Ascending aorta (tissue), 2 donors: ENCODE measurements around the gene SFXN2. TPM values are rescaled to one million over a fixed set of nuclear protein-coding genes. Genes with fewer than 3 reads are reported as not detected.

Experiments
- DNase-seq, 2 donors: peaks; one replicate each; pipeline ENCODE4 v3.0.0-alpha.2; 2019; ENCODE audit warnings: low spot score in 2 of 2
- H3K27ac ChIP-seq, 2 donors: fragments of 200-600 bp; sonication (generic); one replicate each; pipeline ENCODE4 v1.5.1; 2016 to 2017; ENCODE audit warnings: mild to moderate bottlenecking in 1 of 2
- H3K27me3 ChIP-seq: fragments of 200-600 bp; sonication (generic); one replicate; pipeline ENCODE4 v1.5.1; 2017
- H3K36me3 ChIP-seq, 2 donors: fragments of 200-600 bp; sonication (generic); one replicate each; pipeline ENCODE4 v1.5.1; 2016
- H3K4me1 ChIP-seq, 2 donors: fragments of 200-600 bp; sonication (generic); one replicate each; pipeline ENCODE4 v1.5.1; 2016 to 2017; ENCODE audit warnings: mild to moderate bottlenecking in 1 of 2
- H3K4me3 ChIP-seq, 2 donors: fragments of 200-600 bp; sonication (generic); one replicate each; pipeline ENCODE4 v1.5.1; 2016 to 2017; ENCODE audit warnings: mild to moderate bottlenecking in 1 of 2
- H3K9me3 ChIP-seq, 2 donors: fragments of 200-600 bp; sonication (generic); one replicate each; pipeline ENCODE4 v1.5.1; 2016
- intact Hi-C: fragments of 100-400 bp; cut with DNase I; formaldehyde crosslinking; loops from one replicate; pipeline ENCODE4 v1.15.1; 2023
- total RNA-seq: library from RNA; depleted of rRNA; stranded (reverse); fragments of >200 nt; gene quantifications from one replicate; pipeline ENCODE4 v1.1.0, GENCODE V29; 2016
- TF ChIP-seq, protein P1 (sequence below), 3 experiments: fragments of 200-600 bp in 2 of 3; fragments of 450-650 bp in 1 of 3; sonication (generic) in 2 of 3; IDR thresholded peaks; one replicate each; pipeline ENCODE4 v1.5.1; 2016 to 2019; ENCODE audit warnings: antibody characterized with exemption in 3 of 3, mild to moderate bottlenecking in 1 of 3, moderate library complexity in 1 of 3

The SFXN2 gene
- total RNA-seq, 1 donor from 2014 or later = 2.1 TPM

DNA sequence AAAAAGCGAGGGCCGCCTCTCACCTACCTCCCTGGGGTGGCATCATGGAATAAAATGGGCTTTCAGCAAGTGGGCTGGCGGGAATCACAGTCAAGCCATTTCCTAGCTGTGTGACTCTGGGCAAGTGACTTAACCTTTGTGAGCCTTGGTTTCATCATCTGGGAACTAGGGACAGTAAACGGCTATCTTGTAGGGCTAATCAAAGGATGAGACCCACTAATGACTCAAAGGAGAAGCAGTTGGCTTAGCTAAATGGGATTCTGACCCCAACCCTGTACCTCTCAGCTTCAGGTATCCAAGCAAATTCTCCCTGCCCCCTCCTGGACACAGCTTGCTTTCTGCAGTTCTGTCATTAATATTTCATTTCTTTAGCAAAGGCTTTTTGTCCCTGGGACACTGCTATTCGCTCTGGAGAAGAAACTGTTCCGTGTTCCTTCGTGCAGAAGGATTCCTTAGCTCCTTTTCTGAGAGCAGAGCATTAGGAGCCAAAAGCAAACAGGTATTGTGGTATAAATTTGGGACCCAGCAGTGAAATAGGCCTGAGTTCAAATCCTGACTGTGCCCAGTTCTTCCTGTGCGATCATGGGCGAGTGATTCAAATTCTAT is 44.3 kb upstream of the SFXN2 start:
- H3K27ac ChIP-seq = peak overlapping the region; percentile 69 to 73

GRCh38 chr10:102670871-102671434 is 43.5 kb upstream of the SFXN2 start:
- no peak for DNase-seq
- TF ChIP-seq, protein P1, sequence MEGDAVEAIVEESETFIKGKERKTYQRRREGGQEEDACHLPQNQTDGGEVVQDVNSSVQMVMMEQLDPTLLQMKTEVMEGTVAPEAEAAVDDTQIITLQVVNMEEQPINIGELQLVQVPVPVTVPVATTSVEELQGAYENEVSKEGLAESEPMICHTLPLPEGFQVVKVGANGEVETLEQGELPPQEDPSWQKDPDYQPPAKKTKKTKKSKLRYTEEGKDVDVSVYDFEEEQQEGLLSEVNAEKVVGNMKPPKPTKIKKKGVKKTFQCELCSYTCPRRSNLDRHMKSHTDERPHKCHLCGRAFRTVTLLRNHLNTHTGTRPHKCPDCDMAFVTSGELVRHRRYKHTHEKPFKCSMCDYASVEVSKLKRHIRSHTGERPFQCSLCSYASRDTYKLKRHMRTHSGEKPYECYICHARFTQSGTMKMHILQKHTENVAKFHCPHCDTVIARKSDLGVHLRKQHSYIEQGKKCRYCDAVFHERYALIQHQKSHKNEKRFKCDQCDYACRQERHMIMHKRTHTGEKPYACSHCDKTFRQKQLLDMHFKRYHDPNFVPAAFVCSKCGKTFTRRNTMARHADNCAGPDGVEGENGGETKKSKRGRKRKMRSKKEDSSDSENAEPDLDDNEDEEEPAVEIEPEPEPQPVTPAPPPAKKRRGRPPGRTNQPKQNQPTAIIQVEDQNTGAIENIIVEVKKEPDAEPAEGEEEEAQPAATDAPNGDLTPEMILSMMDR (IDR thresholded peaks at IDR 0.05) = no peak
- H3K27me3 ChIP-seq = no peaks in the 10 kb centered on the region
- peaks cover 15 to 30% of the 10 kb centered on the region in 2 donors for H3K4me1 ChIP-seq
- H3K4me3 ChIP-seq = no peak overlapping the region
- no peaks in the 10 kb centered on the region for H3K9me3 ChIP-seq
- no peaks in the 10 kb centered on the region for H3K36me3 ChIP-seq
- intact Hi-C loops = no loop called here
- H3K27ac ChIP-seq = peak overlapping the region in 1 of 2 donors; percentile 69

More for the DNA sequence above, 44.3 kb upstream of the SFXN2 start:
- Histone ChIP-seq H3K4me3 (no peak overlapping the region), H3K27me3 (no peaks in the 10 kb centered on the region), H3K4me1 (peaks cover 12 to 22% of the 10 kb centered on the region in 2 donors), H3K9me3 (no peaks in the 10 kb centered on the region), H3K36me3 (no peaks in the 10 kb centered on the region)
- TF ChIP-seq, protein P1 (IDR thresholded peaks at IDR 0.05) = no peak
- DNase-seq = no peak
- intact Hi-C loops = no loop called here

- Histone ChIP-seq H3K36me3 (no peaks in the 10 kb centered on the region), H3K27ac (peak overlapping the region; percentile 77 to 78), H3K4me3 (peak overlapping the region in 1 of 2 donors; percentile 47), H3K9me3 (no peaks in the 10 kb centered on the region), H3K4me1 (peaks cover 15 to 33% of the 10 kb centered on the region in 2 donors), H3K27me3 (no peaks in the 10 kb centered on the region)
- TF ChIP-seq, protein P1 (IDR thresholded peaks at IDR 0.05) = no peak
- intact Hi-C loops = no loop called here
- no peak for DNase-seq
These were observed 41.1 kb upstream of the SFXN2 start for GRCh38 chr10:102673236-102673818.

DNA sequence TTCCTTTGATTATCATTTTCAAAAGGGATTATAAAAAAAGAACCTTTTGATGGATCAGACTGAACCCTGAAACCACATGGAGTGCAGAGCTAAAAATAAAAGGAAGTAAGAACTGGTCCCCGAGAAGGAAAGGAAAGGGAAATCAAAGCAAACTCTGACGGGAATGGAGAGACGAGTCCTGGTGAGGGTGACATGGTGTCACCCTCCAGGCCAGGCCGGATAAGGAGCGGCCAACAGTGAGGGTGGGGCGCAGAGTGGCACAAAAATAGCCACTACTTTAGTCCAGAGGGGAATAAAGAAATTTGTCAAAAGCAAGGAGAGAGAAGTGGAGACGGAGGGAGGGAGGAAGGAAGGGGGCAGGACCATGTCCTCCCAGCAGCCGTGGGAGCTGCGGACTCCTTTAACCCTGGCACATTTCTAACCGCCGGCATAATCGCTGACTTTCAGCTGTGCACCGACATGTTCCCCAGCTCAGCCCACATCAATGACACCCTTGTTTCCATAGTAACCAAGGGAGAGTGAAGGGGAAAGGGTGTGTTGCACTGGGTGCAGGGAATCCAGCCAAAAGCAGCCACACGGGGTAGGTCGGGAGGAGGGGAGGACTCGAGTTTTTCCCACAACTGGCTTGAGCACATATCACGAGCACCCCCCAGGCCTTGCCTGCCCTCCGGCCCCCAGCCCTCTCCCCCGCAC is 40.5 kb upstream of the SFXN2 start:
- TF ChIP-seq, protein P1 (IDR thresholded peaks at IDR 0.05) = no peak
- H3K9me3 ChIP-seq = no peaks in the 10 kb centered on the region
- peaks cover 15 to 33% of the 10 kb centered on the region in 2 donors for H3K4me1 ChIP-seq
- no peaks in the 10 kb centered on the region for H3K36me3 ChIP-seq
- peak overlapping the region; percentile 77 to 78 for H3K27ac ChIP-seq
- intact Hi-C loops = loop anchor here (2.0 kb wide), 1 partner anchor 41 kb away; the partner anchor contains the start of genes ARL3 and SFXN2
- peak overlapping the region; percentile 5 to 47 for H3K4me3 ChIP-seq
- H3K27me3 ChIP-seq = no peaks in the 10 kb centered on the region
- peak; percentile 31 to 86 for DNase-seq

DNA sequence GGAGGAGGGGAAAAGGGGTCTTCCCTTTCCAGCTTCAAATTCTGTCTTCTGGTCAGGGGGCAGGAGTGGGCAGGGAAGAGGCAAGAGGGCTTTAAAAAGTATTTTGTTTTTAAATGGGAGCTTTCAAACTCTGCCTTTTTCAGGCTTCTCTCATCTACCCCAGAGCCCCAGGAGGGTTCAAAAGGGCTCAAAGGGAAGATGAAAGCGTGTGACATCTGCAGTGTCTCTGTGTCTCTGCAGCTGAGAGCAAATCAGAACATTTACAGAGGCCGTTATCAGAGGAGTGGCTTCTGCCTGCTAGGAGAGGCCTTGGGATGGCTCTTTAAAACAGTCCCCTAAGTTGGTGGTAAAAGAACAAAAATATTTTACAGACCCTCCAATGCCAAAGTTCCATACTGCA is 39.9 kb upstream of the SFXN2 start:
- no peaks in the 10 kb centered on the region for H3K36me3 ChIP-seq
- TF ChIP-seq, protein P1 (IDR thresholded peaks at IDR 0.05) = no peak
- H3K27ac ChIP-seq = peak overlapping the region; percentile 77 to 78
- peaks cover 15 to 28% of the 10 kb centered on the region in 2 donors for H3K4me1 ChIP-seq
- DNase-seq = no peak
- H3K27me3 ChIP-seq = no peaks in the 10 kb centered on the region
- H3K9me3 ChIP-seq = no peaks in the 10 kb centered on the region
- intact Hi-C loops = loop anchor here (2.0 kb wide), 1 partner anchor 40 kb away; the partner anchor contains the start of genes ARL3 and SFXN2
- peak overlapping the region; percentile 5 to 47 for H3K4me3 ChIP-seq
